Activated CD8-positive, alpha-beta T cell treated with anti-CD3 and anti-CD28 coated beads for 36 hours (primary cell): ENCODE data around the gene WNT4. TPM values are rescaled to one million over a fixed set of nuclear protein-coding genes. Genes with fewer than 3 reads are reported as not detected.

Source experiments
- ATAC-seq: fragments of 200-7000 bp; cut with Tn5 transposase; one replicate; pipeline ENCODE4 v1.10.0; 2021; ENCODE audit warnings: mild to moderate bottlenecking, moderate library complexity
- CTCF ChIA-PET: fragments of 350-600 bp; sonication (Branson Sonifier 250); formaldehyde crosslinking; loops from one replicate; lab custom pipeline; 2021; ENCODE audit warnings: antibody characterized with exemption; lab: Charles Lee
- POLR2A ChIA-PET: fragments of 350-600 bp; sonication (Branson Sonifier 250); formaldehyde crosslinking; loops from one replicate; lab custom pipeline; 2021; ENCODE audit warnings: antibody characterized with exemption; lab: Charles Lee
- DNase-seq: peaks from one replicate; pipeline ENCODE4 v3.0.0-alpha.2; 2020
- H3K27ac Mint-ChIP-seq: one replicate; pipeline ENCODE4 v1.8.0; 2021; ENCODE audit warnings: mild to moderate bottlenecking, mixed read lengths
- H3K27me3 Mint-ChIP-seq: one replicate; pipeline ENCODE4 v1.8.0; 2021; ENCODE audit warnings: mixed read lengths
- H3K36me3 Mint-ChIP-seq: one replicate; pipeline ENCODE4 v1.8.0; 2021; ENCODE audit warnings: low read depth, mixed read lengths
- H3K4me1 Mint-ChIP-seq: one replicate; pipeline ENCODE4 v1.8.0; 2021; ENCODE audit warnings: low read depth, mixed read lengths
- H3K4me3 Mint-ChIP-seq: one replicate; pipeline ENCODE4 v1.8.0; 2021; ENCODE audit warnings: mild to moderate bottlenecking, moderate library complexity, mixed read lengths
- H3K9me3 Mint-ChIP-seq: one replicate; pipeline ENCODE4 v1.8.0; 2021; ENCODE audit warnings: mixed read lengths
- CTCF ChIP-seq: fragments of 200-600 bp; IDR thresholded peaks from one replicate; pipeline ENCODE4 v1.8.0; 2022; ENCODE audit warnings: antibody characterized with exemption, mild to moderate bottlenecking
- intact Hi-C: fragments of 100-400 bp; cut with micrococcal nuclease; formaldehyde crosslinking; loops from one replicate; pipeline ENCODE4 v1.10.0; 2022
- total RNA-seq, 2 experiments: library from RNA; stranded (reverse); gene quantifications; one replicate each; pipeline ENCODE4 v1.2.3, GENCODE V29; 2021

WNT4 gene
- total RNA-seq, 2 experiments from 2014 or later = not detected

GRCh38 chr1:22128392-22128791, 14.5 kb downstream of the WNT4 start:
- POLR2A ChIA-PET = no interaction called here
- intact Hi-C loops = no loop called here
- H3K4me3 Mint-ChIP-seq = no peak overlapping the region
- no peaks in the 10 kb centered on the region for H3K4me1 Mint-ChIP-seq
- H3K27me3 Mint-ChIP-seq = no peaks in the 10 kb centered on the region
- DNase-seq = no peak
- H3K9me3 Mint-ChIP-seq = no peaks in the 10 kb centered on the region
- no peak for ATAC-seq
- CTCF ChIA-PET = no interaction called here
- no peaks in the 10 kb centered on the region for H3K36me3 Mint-ChIP-seq
- H3K27ac Mint-ChIP-seq = no peak overlapping the region
- TF ChIP-seq CTCF = no peak

GRCh38 chr1:22127731-22128130, 15.2 kb downstream of the WNT4 start:
- CTCF ChIA-PET = interaction anchor here (0.9 kb wide), 1 partner anchor 22 kb away, joined by 3 read pairs; no protein-coding TSS in a partner anchor

GRCh38 chr1:22127248-22127647, 15.6 kb downstream of the WNT4 start:
- TF ChIP-seq CTCF = no peak

More at GRCh38 chr1:22127731-22128130, 15.2 kb downstream of the WNT4 start:
- no peak for DNase-seq
- intact Hi-C loops = no loop called here
- Mint-ChIP-seq H3K27ac (no peak overlapping the region), H3K27me3 (no peaks in the 10 kb centered on the region), H3K9me3 (no peaks in the 10 kb centered on the region), H3K36me3 (no peaks in the 10 kb centered on the region), H3K4me1 (no peaks in the 10 kb centered on the region), H3K4me3 (no peak overlapping the region)
- POLR2A ChIA-PET = no interaction called here
- TF ChIP-seq CTCF = no peak
- no peak for ATAC-seq

GRCh38 chr1:22126531-22126930, 16.4 kb downstream of the WNT4 start:
- DNase-seq (no peak), ATAC-seq (no peak)
- Mint-ChIP-seq H3K27me3 (no peaks in the 10 kb centered on the region), H3K9me3 (no peaks in the 10 kb centered on the region), H3K27ac (no peak overlapping the region), H3K4me1 (no peaks in the 10 kb centered on the region), H3K4me3 (no peak overlapping the region), H3K36me3 (no peaks in the 10 kb centered on the region)
- intact Hi-C loops = no loop called here
- no peak for TF ChIP-seq CTCF
- POLR2A ChIA-PET = interaction anchor here (0.6 kb wide), 1 partner anchor 21 kb away, joined by 3 read pairs; no protein-coding TSS in a partner anchor
- CTCF ChIA-PET = no interaction called here

More at GRCh38 chr1:22127248-22127647, 15.6 kb downstream of the WNT4 start:
- Mint-ChIP-seq H3K36me3 (no peaks in the 10 kb centered on the region), H3K27ac (no peak overlapping the region), H3K27me3 (no peaks in the 10 kb centered on the region), H3K4me1 (no peaks in the 10 kb centered on the region), H3K4me3 (no peak overlapping the region), H3K9me3 (no peaks in the 10 kb centered on the region)
- intact Hi-C loops = no loop called here
- ATAC-seq (no peak), DNase-seq (no peak)
- ChIA-PET POLR2A (no interaction called here), CTCF (interaction anchor here (0.9 kb wide), 1 partner anchor 22 kb away, joined by 3 read pairs; no protein-coding TSS in a partner anchor)

GRCh38 chr1:22124592-22125229, 18.2 kb downstream of the WNT4 start:
- ChIA-PET POLR2A (no interaction called here), CTCF (interaction anchor here (1.2 kb wide), 1 partner anchor 9 kb away, joined by 3 read pairs; no protein-coding TSS in a partner anchor)
- H3K36me3 Mint-ChIP-seq = peaks cover under 1% of the 10 kb centered on the region
- H3K27me3 Mint-ChIP-seq = no peaks in the 10 kb centered on the region
- H3K27ac Mint-ChIP-seq = no peak overlapping the region
- H3K9me3 Mint-ChIP-seq = no peaks in the 10 kb centered on the region
- intact Hi-C loops = no loop called here
- DNase-seq (no peak), ATAC-seq (no peak)
- peaks cover 3% of the 10 kb centered on the region for H3K4me1 Mint-ChIP-seq
- no peak for TF ChIP-seq CTCF
- no peak overlapping the region for H3K4me3 Mint-ChIP-seq
